HPDE6-E6E7 (cell line): Measurements from ENCODE around the gene PLK1.

Experiments used
- DNase-seq: peaks from one replicate; pipeline ENCODE4 v3.0.0; 2011; ENCODE audit warnings: missing footprints; ENCODE audit errors: extremely low spot score

PLK1 gene

GRCh38 chr16:23679986-23680336 lies 1.3 kb downstream of the PLK1 start:
- no peak for DNase-seq

- DNase-seq, result no peak
Observed at GRCh38 chr16:23682181-23682580, 3.5 kb downstream of the PLK1 start.

DNA sequence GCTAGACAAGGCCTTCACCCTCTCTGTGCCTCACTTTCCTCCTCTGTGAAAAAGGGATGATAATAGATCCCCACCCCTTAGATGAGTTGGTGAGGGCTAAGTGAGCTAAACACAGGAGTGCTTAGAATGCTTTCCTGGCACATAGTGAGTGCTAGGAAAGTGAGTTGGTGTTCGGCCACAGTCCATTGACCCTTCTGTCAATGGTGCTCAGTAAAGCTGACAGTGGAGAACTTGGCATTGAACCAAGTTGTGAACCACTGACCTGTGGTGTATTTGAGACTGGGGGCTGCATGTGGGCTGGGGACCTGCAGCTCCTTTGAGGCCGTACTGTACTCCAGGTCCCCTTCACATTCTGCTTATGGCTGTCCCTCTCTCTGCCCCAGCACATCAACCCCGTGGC lies 4.8 kb downstream of the PLK1 start:
- DNase-seq, result no peak

DNA sequence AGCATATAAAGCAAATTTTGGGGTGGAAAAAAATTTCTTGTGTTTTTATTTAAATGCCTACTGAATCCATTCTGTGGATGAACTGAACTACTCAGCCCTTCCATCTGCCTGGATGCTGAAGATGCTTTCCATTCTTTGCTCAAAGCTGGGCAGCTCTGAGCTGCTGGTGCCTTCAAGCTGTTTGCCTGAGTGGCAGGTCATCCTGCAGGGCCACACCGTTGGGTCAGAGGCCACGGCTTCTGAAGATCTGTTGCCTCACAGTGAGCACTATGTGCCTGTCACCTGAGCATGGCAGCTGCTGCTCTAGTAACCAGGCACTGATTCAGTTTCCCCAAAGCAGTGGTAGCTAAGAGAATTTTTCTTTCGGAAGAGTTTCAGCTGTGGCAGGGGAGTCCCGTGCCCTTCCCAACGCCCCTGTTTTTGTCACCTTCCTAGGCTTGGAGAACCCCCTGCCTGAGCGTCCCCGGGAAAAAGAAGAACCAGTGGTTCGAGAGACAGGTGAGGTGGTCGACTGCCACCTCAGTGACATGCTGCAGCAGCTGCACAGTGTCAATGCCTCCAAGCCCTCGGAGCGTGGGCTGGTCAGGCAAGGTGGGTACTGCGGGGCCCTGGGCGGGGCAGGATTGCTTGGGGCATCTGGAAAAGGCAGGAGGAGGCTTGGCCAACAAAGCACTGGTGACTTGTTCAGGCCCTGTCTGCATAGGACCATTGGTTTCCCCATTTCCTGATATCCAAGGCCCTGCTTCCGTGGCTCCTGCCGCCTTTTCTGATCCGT lies 8.5 kb downstream of the PLK1 start:
- no peak for DNase-seq

DNA sequence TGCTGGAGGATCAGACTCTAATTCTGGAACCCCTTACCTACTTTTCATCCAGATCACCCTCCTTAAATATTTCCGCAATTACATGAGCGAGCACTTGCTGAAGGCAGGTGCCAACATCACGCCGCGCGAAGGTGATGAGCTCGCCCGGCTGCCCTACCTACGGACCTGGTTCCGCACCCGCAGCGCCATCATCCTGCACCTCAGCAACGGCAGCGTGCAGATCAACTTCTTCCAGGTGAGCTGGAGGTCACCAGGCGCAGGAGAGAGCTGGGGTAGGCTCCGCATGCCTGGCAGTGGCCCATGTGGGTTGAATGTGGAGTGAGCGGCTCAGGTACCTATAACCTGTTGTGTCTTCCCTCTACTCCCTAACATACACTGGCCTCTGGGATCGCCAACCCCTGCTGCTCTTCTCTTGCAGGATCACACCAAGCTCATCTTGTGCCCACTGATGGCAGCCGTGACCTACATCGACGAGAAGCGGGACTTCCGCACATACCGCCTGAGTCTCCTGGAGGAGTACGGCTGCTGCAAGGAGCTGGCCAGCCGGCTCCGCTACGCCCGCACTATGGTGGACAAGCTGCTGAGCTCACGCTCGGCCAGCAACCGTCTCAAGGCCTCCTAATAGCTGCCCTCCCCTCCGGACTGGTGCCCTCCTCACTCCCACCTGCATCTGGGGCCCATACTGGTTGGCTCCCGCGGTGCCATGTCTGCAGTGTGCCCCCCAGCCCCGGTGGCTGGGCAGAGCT lies 10.9 kb downstream of the PLK1 start:
- DNase-seq, result no peak

DNA sequence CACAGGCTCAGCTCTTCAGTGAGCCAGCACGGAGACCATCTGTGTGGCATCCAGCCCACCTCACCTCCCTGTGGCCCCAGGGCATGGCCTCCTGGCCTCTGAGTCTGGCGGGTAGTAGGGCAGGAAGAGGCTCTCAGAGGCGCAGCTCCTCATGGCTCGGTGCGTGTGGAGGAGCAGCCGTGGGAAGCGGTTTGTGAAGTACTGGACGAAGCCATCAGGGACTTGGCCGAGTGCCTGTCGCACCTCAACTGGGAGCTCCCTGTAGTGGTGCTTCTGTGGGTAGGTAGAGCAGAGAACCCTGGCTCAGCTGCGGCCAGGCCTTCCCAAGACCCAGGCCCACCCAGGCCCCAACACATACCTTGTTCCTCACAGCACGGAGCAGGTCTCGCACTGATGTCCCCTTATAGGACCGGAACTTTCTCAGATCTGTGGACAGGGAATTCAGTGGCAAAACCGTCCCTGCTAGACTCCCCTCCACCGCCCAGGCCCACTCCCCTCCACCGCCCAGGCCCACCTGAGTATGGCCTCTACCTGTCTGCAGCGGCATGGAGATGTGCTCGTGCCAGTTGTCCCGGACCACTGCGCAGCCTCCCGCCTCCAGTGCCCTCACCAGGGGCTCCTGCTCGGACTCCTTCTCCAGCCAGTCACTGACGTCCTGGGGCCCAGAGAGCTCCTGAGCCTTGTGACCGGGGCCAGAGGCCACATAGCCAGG lies 12.2 kb downstream of the PLK1 start:
- DNase-seq, result no peak

DNA sequence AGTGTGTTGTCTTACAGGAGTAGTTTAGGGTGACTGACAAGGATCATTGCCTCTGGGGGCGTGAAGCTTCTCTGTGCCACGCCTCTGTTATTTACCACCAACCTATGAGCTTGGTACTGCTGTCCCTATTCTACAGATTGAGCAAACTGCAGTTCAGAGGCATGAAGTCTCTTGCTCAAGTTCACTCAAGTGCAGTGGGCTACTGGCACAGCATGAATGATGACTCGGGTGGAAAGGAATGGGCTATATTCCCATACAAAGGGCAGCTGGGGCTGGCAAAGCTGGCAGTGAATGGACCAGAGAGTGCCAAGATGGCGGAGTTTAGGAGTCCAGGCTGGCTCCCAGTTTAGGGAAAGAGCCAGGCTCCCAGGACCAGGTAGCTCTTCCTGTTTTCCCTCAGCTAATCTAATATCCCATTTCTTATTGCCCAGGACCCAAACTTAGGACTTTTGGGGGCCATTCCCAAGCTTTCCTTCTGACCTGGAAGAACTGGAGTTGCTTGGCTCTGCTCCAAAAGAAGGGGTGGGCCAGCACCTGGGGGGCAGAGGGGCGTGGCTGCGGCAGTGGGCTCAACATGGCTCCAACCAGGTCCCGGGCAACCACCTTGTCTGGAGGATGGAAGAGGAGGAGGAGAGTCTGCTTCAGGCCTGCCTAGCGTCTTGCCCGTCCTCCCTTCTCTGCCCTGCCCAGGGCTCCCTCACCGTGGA lies 12.9 kb downstream of the PLK1 start:
- DNase-seq, result no peak

- DNase-seq, result no peak
Observed at GRCh38 chr16:23692190-23692837, 13.6 kb downstream of the PLK1 start.

- DNase-seq, result no peak
Observed at GRCh38 chr16:23694265-23694643, 15.6 kb downstream of the PLK1 start.

DNA sequence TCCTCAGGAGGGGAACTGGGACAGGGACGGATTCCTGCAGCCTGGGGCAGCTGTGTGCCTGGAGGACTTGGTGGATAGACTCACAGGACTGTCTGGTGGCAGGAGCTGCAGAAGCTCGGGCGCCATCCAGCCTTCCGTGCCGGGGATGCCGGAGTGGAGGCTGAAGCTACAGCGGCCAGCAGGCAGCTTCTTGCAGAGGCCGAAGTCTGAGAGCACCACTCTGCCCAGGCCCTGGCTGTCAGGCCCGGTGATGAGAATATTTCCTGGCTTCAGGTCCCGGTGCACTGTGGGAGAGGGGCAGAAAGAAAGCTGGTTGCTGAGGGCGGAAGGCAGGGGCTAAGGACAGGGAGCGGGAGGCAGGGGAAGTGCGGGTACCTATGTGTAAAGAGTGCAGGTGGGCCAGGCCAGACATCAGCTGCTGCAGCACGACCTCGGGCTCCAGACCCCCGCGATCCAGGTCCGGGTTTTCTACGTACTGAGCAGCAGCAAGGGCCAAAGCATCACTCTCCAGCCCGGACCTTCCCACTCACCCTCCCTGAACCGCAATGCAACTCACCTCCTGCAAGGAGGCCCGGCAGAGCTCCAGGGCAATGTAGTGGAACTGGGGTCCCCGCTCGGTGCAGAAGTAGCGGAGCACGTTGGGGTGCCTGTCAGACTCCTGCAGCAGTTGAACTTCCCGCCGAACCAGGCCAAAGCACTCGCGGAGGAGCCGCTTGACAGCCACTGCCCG lies 16.1 kb downstream of the PLK1 start:
- no peak for DNase-seq

DNA sequence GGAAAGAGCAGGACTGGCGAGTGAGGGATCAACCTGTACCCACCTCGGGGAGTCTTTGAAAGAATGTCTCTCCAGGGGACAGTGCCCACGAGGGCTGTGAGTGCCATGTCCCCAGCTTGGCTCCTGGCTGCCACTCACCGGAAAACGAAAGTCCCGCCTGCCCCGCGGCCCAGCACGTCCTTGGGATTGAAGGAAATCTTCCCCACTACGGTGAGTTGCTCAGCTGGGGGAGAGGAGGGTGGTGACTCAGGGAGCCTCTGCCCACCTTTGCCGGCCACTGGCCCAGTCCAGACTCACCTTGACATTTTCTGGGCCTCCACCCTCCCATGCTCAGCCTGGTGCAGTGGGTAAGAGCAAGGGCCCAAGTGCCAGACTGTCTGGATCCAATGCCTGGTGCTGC lies 17.1 kb downstream of the PLK1 start:
- DNase-seq, result no peak

GRCh38 chr16:23699100-23699499 lies 20.4 kb downstream of the PLK1 start:
- DNase-seq, result no peak

- DNase-seq, result no peak
Observed at GRCh38 chr16:23700093-23700492, 21.4 kb downstream of the PLK1 start.

DNA sequence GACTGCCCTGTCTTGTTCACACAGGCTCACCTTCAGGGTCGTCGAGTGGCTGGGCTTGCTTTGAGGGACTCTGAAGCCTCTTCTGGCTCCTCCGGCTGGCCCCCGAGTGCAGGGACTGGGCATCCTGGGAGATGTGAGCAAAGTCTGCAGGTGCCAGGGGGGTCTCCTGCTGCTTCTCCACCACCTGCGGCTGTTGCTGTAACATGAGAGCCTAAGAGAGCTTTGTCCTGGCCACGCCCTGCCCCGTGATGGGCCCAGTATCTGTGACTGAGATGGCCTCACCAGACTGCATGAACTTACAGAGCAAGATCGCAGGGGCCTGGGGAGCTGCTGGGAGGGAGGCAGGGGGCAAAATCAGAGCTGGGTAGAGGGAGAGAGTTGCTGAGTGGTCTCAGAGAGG lies 21.8 kb downstream of the PLK1 start:
- no peak for DNase-seq

- DNase-seq, result no peak
Observed at GRCh38 chr16:23701045-23701444, 22.4 kb downstream of the PLK1 start.

DNA sequence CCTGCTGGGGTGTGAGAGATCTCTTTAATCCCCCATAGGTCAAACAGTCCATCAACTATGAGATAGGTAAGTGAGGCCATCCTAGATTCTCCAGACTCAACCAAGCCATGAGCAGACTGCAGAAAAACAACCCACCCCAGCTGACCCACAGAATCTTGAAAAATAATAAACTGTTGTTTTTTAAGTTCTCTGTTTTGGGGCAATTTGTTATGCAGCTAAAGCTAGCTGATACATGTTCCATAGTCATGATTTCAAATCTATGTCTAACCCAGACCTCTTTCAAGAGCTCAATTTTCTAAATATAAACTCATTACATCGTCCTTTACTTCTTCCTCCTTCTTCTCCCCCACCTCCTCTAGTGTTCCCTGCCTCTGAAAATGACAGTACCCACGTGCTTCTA lies 24.3 kb downstream of the PLK1 start:
- DNase-seq, result no peak

- DNase-seq, result no peak
Observed at GRCh38 chr16:23704772-23705516, 26.3 kb downstream of the PLK1 start.

- no peak for DNase-seq
Observed at GRCh38 chr16:23705517-23705902, 26.8 kb downstream of the PLK1 start.

GRCh38 chr16:23706439-23706838 lies 27.8 kb downstream of the PLK1 start:
- no peak for DNase-seq

DNA sequence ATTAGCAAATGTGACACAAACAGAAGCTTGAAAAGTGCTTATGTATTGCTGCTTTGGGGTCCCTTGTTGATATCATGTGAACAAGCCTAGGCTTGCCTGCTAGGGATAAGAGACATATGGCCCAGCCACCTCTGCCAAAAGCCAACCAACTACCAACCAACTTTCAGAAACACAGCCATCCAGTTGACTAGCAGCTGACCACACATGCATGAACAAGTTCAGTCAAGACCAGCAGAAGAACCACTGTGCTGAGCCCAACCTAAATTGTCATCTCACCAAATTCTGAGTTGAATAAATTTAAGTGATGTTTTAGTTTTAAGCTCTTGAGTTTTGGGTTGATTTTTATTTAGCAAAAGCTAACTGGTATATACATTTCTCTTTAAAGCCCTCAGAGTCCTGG lies 30.8 kb downstream of the PLK1 start:
- DNase-seq, result no peak
